Panc1 (cell line): ENCODE results near the gene ECT2. TPM values are rescaled to one million over a fixed set of nuclear protein-coding genes. Genes with fewer than 3 reads are reported as not detected.

Experiments used
- ATAC-seq: fragments of 200-7000 bp; cut with Tn5 transposase; 2 replicates; pipeline ENCODE4 v1.9.1; 2020; ENCODE audit warnings: mild to moderate bottlenecking, moderate library complexity
- BruUV-seq: library from RNA; stranded (reverse); fragments of 400-500 nt; replicated peaks from 2 replicates; lab custom pipeline; 2021; lab: Mats Ljungman, UMichigan
- CTCF ChIA-PET: fragments of 300-600 bp; sonication (Branson Sonifier 250); formaldehyde crosslinking; loops from one replicate; lab custom pipeline; 2022; ENCODE audit warnings: antibody characterized with exemption; lab: Charles Lee
- POLR2A ChIA-PET: fragments of 300-600 bp; sonication (Branson Sonifier 250); formaldehyde crosslinking; loops from one replicate; lab custom pipeline; 2022; ENCODE audit warnings: antibody characterized with exemption; lab: Charles Lee
- DNase-seq: peaks from one replicate; pipeline ENCODE4 v3.0.0-alpha.2; 2010; ENCODE audit warnings: low read depth, low spot score
- H3K27ac ChIP-seq: 2 replicates; pipeline ENCODE4 v1.5.1; 2011; ENCODE audit warnings: mild to moderate bottlenecking, low read length, inconsistent platforms
- H3K27me3 ChIP-seq: fragments of 200-500 bp; sonication (Bioruptor generic); 2 replicates; pipeline ENCODE4 v1.6.0; 2014; ENCODE audit warnings: low read length, inconsistent platforms; ENCODE audit not compliant: control insufficient read depth, insufficient read depth
- H3K36me3 ChIP-seq: fragments of 200-500 bp; sonication (Bioruptor generic); 2 replicates; pipeline ENCODE4 v1.5.1; 2014; ENCODE audit warnings: inconsistent platforms, mild to moderate bottlenecking, low read length, moderate library complexity; ENCODE audit not compliant: control insufficient read depth, insufficient read depth
- H3K4me1 ChIP-seq: 2 replicates; pipeline ENCODE4 v1.5.1; 2011; ENCODE audit warnings: inconsistent platforms, mild to moderate bottlenecking, low read length, moderate library complexity; ENCODE audit not compliant: control insufficient read depth, insufficient read depth
- H3K4me3 ChIP-seq, 2 experiments: 2 replicates each; pipeline ENCODE4 v1.5.1; 2011 to 2012; ENCODE audit warnings: low read depth in 2 of 2, low read length in 2 of 2, mild to moderate bottlenecking in 2 of 2, inconsistent platforms in 1 of 2, moderate library complexity in 1 of 2
- H3K9me3 ChIP-seq: fragments of 200-500 bp; sonication (Bioruptor generic); 2 replicates; pipeline ENCODE4 v1.5.1; 2014; ENCODE audit warnings: low read depth, mild to moderate bottlenecking, inconsistent platforms, low read length, moderate library complexity; ENCODE audit not compliant: control insufficient read depth, insufficient read depth
- POLR2AphosphoS5 ChIP-seq: IDR thresholded peaks from 2 replicates; pipeline ENCODE4 v1.6.1; 2012; ENCODE audit warnings: mild to moderate bottlenecking, low read depth, low read length, moderate library complexity
- REST ChIP-seq, 2 experiments: IDR thresholded peaks; 2 replicates each; pipeline ENCODE4 v1.6.1; 2011 to 2012; ENCODE audit warnings: low read depth in 2 of 2, control low read depth in 1 of 2, low read length in 1 of 2, mild to moderate bottlenecking in 1 of 2, moderate library complexity in 1 of 2; ENCODE audit not compliant: insufficient read depth in 1 of 2
- SIN3A ChIP-seq: IDR thresholded peaks from 2 replicates; pipeline ENCODE4 v1.6.1; 2012; ENCODE audit warnings: low read depth, mild to moderate bottlenecking, low read length, moderate library complexity, borderline replicate concordance; ENCODE audit not compliant: insufficient read depth
- TCF7L2 ChIP-seq: IDR thresholded peaks from 2 replicates; pipeline ENCODE4 v1.6.1; 2011; ENCODE audit warnings: mild to moderate bottlenecking, low read depth, low read length, inconsistent platforms
- in situ Hi-C: cut with HindIII; loops from 2 replicates; pipeline ENCODE4 v1.10.0; 2016; ENCODE audit warnings: low sequenced_read_pairs, low pct_unique_long_range_greater_than_20kb
- intact Hi-C: fragments of 100-400 bp; cut with micrococcal nuclease; formaldehyde crosslinking; loops from one replicate; pipeline ENCODE4 v1.10.0; 2022; ENCODE audit not compliant: unreplicated experiment
- total RNA-seq: library from RNA; stranded (reverse); gene quantifications from one replicate; pipeline ENCODE4 v1.2.1, GENCODE V29; 2021; ENCODE audit not compliant: unreplicated experiment
- TF ChIP-seq, protein P1 (sequence below): fragments of 450-650 bp; IDR thresholded peaks from 2 replicates; pipeline ENCODE4 v1.5.1; 2017; ENCODE audit warnings: mild to moderate bottlenecking

The ECT2 gene
- total RNA-seq, 1 experiment from 2014 or later, result 102 TPM

GRCh38 chr3:172815857-172816256 is 65.3 kb downstream of the ECT2 start:
- DNase-seq, result no peak
- Histone ChIP-seq H3K4me3 (no peak overlapping the region), H3K27ac (no peak overlapping the region), H3K4me1 (no peaks in the 10 kb centered on the region), H3K36me3 (peaks cover 72% of the 10 kb centered on the region), H3K9me3 (0 out of 2 replicates have a peak, but pooled peaks cover under 1% of the 10 kb centered on the region), H3K27me3 (no peaks in the 10 kb centered on the region)
- ChIA-PET CTCF (no interaction called here), POLR2A (interaction anchor here (0.6 kb wide), 1 partner anchor 1377 kb away, joined by 3 read pairs; no protein-coding TSS in a partner anchor)
- intact Hi-C loops (no loop called here), in situ Hi-C loops (no loop called here)
- no peak for ATAC-seq
- no TSS peak for BruUV-seq
- TF ChIP-seq SIN3A (no peak), POLR2AphosphoS5 (no peak), TCF7L2 (no peak), REST (IDR thresholded peaks at IDR 0.05; ENCODE audit: insufficient read depth in 1 of 2, low read depth in 2 of 2, low read length in 1 of 2) (no peak)
- TF ChIP-seq, protein P1, sequence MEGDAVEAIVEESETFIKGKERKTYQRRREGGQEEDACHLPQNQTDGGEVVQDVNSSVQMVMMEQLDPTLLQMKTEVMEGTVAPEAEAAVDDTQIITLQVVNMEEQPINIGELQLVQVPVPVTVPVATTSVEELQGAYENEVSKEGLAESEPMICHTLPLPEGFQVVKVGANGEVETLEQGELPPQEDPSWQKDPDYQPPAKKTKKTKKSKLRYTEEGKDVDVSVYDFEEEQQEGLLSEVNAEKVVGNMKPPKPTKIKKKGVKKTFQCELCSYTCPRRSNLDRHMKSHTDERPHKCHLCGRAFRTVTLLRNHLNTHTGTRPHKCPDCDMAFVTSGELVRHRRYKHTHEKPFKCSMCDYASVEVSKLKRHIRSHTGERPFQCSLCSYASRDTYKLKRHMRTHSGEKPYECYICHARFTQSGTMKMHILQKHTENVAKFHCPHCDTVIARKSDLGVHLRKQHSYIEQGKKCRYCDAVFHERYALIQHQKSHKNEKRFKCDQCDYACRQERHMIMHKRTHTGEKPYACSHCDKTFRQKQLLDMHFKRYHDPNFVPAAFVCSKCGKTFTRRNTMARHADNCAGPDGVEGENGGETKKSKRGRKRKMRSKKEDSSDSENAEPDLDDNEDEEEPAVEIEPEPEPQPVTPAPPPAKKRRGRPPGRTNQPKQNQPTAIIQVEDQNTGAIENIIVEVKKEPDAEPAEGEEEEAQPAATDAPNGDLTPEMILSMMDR, result no peak

DNA sequence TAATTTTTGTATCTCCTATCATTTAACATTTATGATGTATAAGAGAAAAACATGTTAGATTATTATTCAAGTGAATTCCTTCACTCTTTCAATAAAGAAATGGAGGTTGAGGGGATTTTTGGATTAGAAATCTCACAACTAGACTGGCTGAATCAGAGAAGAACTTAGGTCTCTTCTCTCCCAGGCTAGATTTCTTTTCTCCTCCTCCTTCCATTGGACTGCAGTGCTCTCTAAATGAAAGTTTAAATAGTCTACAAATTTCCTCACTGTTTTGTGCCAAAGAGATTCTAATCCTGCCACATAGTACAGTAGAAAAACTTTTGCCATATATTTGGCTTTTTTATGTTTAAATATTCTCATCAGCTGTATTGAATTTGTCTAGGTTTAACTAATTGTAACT is 65.8 kb downstream of the ECT2 start:
- BruUV-seq, result no TSS peak
- no peak for TF ChIP-seq REST (IDR thresholded peaks at IDR 0.05; ENCODE audit: insufficient read depth in 1 of 2, low read depth in 2 of 2, low read length in 1 of 2)
- no peak for TF ChIP-seq TCF7L2
- TF ChIP-seq POLR2AphosphoS5, result no peak
- TF ChIP-seq, protein P1, result no peak
- no peak for TF ChIP-seq SIN3A
- ATAC-seq, result no peak
- Histone ChIP-seq H3K4me1 (no peaks in the 10 kb centered on the region), H3K4me3 (no peak overlapping the region), H3K36me3 (peaks cover 69% of the 10 kb centered on the region), H3K27me3 (no peaks in the 10 kb centered on the region), H3K27ac (no peak overlapping the region), H3K9me3 (0 out of 2 replicates have a peak, but pooled peaks cover 2% of the 10 kb centered on the region)
- in situ Hi-C loops, result no loop called here
- intact Hi-C loops, result no loop called here
- DNase-seq, result no peak
- ChIA-PET POLR2A (interaction anchor here (0.6 kb wide), 1 partner anchor 1377 kb away, joined by 3 read pairs; no protein-coding TSS in a partner anchor), CTCF (interaction anchor here (0.6 kb wide), 1 partner anchor 340 kb away, joined by 3 read pairs; no protein-coding TSS in a partner anchor)
